IPS-NIHi7 (cell line): Measurements from ENCODE around the gene GPN1.
"Not testable (repeated sequence)": the region's sequence is repeated elsewhere in the genome, so short reads cannot be mapped to it uniquely, and the experiment has no call there.

ENCODE experiments used
- DNase-seq: peaks from one replicate; pipeline ENCODE4 v3.0.0; 2012; ENCODE audit warnings: mixed read lengths; ENCODE audit errors: extremely low spot score

GPN1 gene

GRCh38 chr2:27627963-27628766 lies 685 bp upstream of the GPN1 start:
- DNase-seq = no peak

GRCh38 chr2:27630257-27630656 lies 1.4 kb downstream of the GPN1 start:
- not testable (repeated sequence) for DNase-seq

- DNase-seq = no peak
Observed at GRCh38 chr2:27634291-27634690, 5.4 kb downstream of the GPN1 start.

GRCh38 chr2:27636766-27637165 lies 7.9 kb downstream of the GPN1 start:
- DNase-seq = no peak

GRCh38 chr2:27638037-27638637 lies 9.3 kb downstream of the GPN1 start:
- DNase-seq = no peak

- no peak for DNase-seq
Observed at GRCh38 chr2:27638709-27639108, 9.9 kb downstream of the GPN1 start.

- no peak for DNase-seq
Observed at GRCh38 chr2:27640722-27641245, 11.9 kb downstream of the GPN1 start.

GRCh38 chr2:27645197-27645596 lies 16.3 kb downstream of the GPN1 start:
- DNase-seq = no peak

- DNase-seq = no peak
Observed at GRCh38 chr2:27647289-27647688, 18.4 kb downstream of the GPN1 start.

- DNase-seq = no peak
Observed at GRCh38 chr2:27647737-27648136, 18.9 kb downstream of the GPN1 start.

- no peak for DNase-seq
Observed at GRCh38 chr2:27651056-27651455, 22.2 kb downstream of the GPN1 start.

- DNase-seq = no peak
Observed at GRCh38 chr2:27652341-27652740, 23.5 kb downstream of the GPN1 start.

- DNase-seq = no peak
Observed at GRCh38 chr2:27652790-27653189, 23.9 kb downstream of the GPN1 start.

- no peak for DNase-seq
Observed at GRCh38 chr2:27653397-27653796, 24.5 kb downstream of the GPN1 start.

GRCh38 chr2:27655155-27655951 lies 26.5 kb downstream of the GPN1 start:
- no peak for DNase-seq

- DNase-seq = no peak
Observed at GRCh38 chr2:27661371-27661770, 32.5 kb downstream of the GPN1 start.

GRCh38 chr2:27663285-27664153 lies 34.7 kb downstream of the GPN1 start, which contains the start of the genes SLC4A1AP and SUPT7L:
Gene SLC4A1AP, plus strand, starts transcription at chr2:27663889. Its CDS starts 26 bp downstream, at chr2:27663915.
Gene SUPT7L, minus strand, starts transcription at chr2:27663614. Its CDS starts 1,422 bp downstream, at chr2:27662192.
- peak; percentile 75 for DNase-seq

GRCh38 chr2:27664154-27664574 lies 35.3 kb downstream of the GPN1 start:
- DNase-seq = no peak

GRCh38 chr2:27664622-27665363 lies 35.9 kb downstream of the GPN1 start:
- no peak for DNase-seq

GRCh38 chr2:27667446-27667845 lies 38.6 kb downstream of the GPN1 start:
- no peak for DNase-seq
